ENCODE measurements around the gene RNF20.
"Not testable (repeated sequence)": the region's sequence is repeated elsewhere in the genome, so short reads cannot be mapped to it uniquely, and the experiment has no call there.

RNF20 gene

GRCh38 chr9:101530076-101530711 is 3.5 kb upstream of the RNF20 start:
- peak; percentile 71 for DNase-seq (ENCODE audit: low spot score)

GRCh38 chr9:101536351-101536750 is 2.7 kb downstream of the RNF20 start:
- no peak for DNase-seq (ENCODE audit: low spot score)

- no peak for DNase-seq (ENCODE audit: low spot score)
These were observed 3.3 kb downstream of the RNF20 start for GRCh38 chr9:101536938-101537337.

- DNase-seq (ENCODE audit: low spot score) = no peak
These were observed 6.4 kb downstream of the RNF20 start for GRCh38 chr9:101540069-101540468.

- DNase-seq (ENCODE audit: low spot score) = no peak
These were observed 9.6 kb downstream of the RNF20 start for GRCh38 chr9:101543098-101543735.

DNA sequence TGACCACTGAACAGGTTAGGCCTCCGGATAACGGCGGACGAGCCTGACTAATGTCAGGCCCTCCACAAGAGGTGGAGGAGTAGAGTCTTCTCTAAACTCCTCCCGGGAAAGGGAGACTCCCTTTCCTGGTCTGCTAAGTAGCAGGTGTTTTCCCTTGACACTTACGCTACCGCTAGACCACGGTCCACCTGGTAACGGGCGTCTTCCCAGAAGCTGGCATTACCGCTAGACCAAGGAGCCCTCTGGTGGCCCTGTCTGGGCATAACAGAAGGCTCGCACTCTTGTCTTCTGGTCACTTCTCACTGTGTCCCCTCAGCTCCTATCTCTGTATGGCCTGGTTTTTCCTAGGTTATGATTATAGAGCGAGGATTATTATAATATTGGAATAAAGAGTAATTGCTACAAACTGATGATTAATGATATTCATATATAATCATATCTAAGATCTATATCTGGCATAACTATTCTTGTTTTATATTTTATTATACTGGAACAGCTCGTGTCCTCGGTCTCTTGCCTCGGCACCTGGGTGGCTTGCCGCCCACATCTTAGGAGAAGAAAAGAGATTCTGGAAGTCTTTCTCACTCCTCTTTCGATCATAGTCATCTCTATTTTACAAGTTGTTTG is 15.9 kb downstream of the RNF20 start:
- not testable (repeated sequence) for DNase-seq (ENCODE audit: low spot score)

DNA sequence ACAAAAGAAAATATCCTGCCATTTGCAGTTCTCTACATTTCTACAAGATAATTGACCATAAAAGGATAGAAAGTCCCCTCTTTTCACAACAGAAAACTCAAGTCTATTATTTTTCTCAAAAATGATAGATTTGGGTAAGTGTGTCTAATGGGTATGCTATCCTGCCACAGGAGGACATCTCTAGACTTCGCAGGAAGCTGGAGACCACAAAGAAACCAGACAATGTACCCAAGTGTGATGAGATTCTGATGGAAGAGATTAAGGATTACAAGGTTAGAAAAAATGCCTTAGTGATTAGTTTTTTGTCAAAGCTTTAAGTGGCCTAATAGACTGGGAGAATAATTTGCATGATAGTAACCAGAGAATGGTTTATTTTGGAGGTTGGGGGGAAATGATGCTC is 28.1 kb downstream of the RNF20 start:
- no peak for DNase-seq (ENCODE audit: low spot score)

DNA sequence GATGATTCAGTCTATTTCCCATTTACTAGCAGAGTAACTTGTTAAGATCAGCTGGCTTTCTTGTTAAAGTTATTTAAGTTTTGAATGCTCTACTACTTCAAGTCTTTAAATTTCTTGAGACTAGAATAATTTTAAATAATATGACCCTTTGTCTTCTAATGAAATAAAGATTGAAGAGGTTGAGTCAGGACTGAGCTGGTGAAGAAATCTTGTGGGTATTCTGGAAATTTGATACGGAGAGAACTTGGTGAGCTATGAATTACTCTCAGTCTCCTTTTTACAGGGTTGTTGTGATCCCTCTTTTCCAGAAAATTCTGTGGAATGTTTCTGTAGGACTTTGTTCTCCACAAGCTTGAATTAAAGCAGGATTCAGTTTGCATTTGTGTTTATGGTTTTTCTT is 29.3 kb downstream of the RNF20 start:
- DNase-seq (ENCODE audit: low spot score) = no peak

DNA sequence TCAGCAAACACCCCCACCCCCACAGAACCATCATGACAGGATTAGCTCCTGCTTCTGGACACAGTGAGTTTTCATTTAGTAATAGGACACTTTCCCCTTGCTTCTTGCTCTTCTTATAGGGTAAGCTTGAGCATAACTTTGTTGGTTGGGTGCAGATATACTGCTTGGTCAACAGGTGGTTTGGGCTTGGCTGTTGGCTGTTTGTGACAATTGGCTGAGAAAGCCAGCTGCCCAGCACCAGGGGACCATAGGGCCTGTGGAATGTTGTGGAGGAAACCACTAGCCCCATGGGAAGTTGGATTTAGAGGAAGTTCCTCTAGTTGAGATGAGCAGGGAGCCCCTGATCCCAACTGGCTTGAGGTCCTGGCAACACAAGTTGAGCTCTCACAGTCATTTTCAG is 30.6 kb downstream of the RNF20 start:
- no peak for DNase-seq (ENCODE audit: low spot score)

DNA sequence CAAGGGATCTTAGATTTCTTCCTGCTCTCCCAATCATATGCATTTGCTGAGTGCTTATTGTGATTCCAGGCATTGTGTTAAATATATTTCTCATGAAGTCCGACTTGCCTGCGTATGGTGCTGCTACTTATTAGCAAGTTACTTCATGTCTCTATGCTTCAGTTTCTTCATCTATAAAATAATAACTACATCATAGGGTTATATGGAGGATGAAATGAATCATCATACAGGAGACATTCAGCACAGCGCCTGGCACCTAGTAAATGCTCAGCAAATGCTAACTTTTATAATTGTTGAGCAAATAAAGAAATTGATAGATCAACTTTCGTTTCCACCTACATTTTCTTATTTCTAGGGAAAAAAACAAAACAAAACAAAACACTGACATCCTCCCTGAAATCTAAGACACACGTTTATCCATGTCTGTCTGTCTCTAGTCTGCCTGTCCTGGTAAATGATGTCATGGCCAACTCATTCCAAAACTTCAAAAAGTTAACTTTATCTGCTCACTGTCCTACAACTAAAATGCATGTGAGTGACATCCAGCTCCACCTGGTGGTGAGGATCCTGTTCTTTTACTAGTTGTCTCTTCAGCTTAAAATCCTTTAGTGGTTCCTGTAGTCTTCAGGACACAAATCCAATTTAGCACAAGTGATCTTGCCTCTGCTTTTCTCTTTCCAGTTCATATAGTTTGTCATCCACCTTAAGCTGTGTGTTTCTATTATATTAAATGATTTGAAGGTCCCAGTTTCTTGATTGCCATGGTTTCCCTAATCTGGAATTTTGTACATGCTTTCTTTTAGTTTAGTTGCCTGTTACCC is 33.5 kb downstream of the RNF20 start:
- DNase-seq (ENCODE audit: low spot score) = peak; percentile 25

DNA sequence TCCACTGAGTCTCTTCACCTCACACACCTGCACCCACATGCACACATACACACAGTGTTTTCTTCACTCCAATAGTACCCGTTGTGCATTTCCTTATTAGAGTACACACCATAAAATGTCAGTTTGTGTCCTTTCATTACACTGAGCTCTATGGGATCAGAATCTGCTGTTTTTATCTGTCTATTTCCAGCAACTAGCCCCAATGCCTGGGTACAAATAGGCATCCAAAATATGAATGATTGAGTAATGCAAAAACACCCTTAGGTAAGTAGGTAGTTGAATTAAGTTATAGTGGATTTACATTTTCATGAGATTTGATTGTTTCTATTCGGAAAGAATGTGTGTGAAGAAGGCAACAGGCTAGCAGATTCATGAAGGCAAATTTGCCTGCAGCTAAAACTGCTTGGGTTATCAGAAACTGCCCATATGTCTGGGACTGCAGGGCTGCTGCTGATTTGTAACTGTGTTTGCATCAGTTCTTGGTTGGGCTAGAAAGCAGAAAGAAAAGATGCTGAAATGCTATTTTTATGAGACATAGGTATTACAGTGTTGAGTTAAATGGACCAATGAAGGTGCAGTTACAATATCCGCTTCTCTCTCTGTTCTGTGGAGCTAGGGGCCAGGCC is 34.2 kb downstream of the RNF20 start:
- DNase-seq (ENCODE audit: low spot score) = no peak

DNA sequence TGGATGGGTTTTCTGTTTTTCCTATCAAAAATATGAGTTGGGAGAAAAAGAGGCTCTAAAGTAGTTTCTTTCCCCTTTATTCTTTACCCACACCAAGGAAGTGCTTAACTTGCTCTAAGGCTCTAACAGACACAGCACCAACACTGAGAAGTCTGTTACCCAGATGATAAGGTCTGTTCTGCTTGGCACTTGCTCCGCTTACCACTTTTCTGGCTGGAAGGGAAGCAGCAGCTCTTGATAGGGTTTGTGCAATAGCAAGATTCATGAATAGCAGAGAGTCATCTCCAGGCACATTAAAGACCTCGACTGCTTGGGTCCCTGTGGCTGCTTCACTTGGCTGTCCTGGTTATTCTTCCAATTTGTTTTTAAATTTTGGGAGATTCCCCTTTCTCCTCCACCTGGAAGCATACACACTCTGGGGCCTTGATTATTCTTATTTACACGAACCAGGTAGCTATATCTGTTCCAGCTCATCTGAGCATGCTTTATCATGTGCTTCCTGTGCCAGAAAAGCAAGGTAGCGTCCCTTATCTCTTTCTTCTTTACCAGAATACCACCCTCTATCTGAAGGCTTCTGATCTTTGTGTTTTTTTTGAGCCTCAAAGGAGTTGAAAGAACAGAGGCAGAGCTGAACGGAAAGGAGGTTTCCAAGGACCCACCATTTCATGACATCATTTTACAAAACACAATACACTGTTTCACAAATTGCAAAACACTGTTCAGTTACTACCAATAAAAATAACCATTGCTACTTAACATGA is 36.3 kb downstream of the RNF20 start:
- no peak for DNase-seq (ENCODE audit: low spot score)

- DNase-seq (ENCODE audit: low spot score) = no peak
These were observed 37.5 kb downstream of the RNF20 start for GRCh38 chr9:101571114-101571513.

DNA sequence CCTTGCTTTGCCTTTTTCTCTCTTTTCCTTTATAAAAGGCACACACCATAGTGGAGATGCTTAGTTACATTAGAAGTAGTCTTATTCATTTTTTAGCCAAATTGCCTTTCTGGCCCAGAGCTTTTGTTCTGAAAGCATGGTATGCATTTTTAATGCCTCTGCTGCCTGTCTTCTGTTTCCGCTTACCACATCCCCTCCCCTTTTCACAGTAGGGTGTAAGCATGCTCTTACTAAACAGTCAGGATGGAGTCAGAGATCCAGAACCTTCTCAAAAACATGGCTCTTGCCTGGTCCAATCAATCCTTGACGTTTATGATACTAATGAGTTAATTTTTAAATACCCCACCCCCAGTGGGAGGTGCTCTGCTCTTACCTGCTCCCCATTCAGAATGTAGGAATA is 38.7 kb downstream of the RNF20 start:
- DNase-seq (ENCODE audit: low spot score) = no peak

DNA sequence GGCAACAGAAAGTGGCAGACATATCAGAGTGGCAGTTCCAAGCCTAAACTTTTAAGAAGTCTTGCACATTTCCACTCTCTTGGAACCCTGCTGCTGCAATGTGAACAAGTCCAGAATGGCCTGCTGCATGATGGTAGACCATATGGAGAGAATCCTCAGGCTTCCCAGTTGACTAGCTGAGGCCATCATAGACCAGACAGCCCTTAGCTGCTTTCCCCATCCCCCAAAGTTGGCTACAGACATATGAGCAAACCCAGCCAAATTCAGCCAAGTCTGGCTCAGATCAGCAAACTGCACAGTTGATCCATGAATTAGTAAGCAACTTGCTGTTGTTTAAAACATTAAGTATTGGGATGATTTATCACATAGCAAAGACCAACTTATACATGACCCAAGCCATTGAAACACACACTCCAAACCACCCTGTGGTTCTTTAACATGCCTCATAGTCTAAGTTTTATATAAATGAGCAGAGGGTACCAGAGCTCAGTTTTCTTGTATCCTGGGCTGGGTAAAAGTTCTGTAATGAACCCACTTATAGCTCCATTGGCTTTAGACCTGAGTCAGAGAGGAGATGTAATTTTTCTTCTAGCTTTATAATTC is 41.2 kb downstream of the RNF20 start:
- no peak for DNase-seq (ENCODE audit: low spot score)

- no peak for DNase-seq (ENCODE audit: low spot score)
These were observed 44.7 kb downstream of the RNF20 start for GRCh38 chr9:101578378-101578777.

DNA sequence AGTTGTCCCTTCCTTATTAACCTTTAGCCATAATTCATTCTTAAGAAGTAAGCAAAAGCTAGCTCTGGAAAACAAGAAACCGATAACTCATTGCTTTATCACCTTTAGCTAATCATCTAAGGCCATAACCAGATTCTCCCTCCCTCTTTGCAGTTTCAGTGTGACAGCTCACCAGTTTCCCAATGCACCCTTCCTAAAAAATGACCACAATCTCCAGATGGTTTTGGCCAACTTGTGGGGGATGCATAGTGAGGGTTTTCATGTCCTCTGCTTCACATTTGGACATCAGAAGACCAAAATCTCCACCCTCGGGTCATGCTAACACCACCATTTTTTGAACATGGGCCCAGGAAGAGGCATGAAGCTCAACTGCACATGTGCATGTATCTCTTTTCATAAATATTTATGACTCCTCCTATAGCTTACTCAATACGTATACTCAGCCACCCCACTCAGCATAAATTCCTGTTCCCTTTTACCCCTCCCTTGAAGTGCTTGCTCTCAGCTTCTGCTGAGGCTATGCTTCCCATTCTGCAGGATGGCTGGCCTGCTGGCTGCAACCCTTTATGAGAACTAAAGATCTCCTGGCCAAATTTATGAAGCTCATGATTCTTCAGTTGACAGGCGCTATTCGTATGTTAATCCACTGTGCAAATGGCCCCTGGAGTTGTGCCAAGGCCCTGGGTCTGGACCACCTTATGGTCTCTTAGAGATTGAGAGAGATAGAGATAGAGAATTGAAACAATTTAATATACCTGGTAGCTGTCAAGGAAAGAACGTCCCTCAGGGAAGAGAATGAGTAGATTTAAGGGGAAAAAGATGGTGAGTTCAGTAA is 46.3 kb downstream of the RNF20 start:
- DNase-seq (ENCODE audit: low spot score) = no peak

- DNase-seq (ENCODE audit: low spot score) = no peak
These were observed 48.9 kb downstream of the RNF20 start for GRCh38 chr9:101582553-101582952.

- no peak for DNase-seq (ENCODE audit: low spot score)
These were observed 52.1 kb downstream of the RNF20 start for GRCh38 chr9:101585740-101586139.

GRCh38 chr9:101586651-101587050 is 53.0 kb downstream of the RNF20 start:
- peak; percentile 2 for DNase-seq (ENCODE audit: low spot score)
